ENCODE measurements around the gene CCDC77. TPM values are rescaled to one million over a fixed set of nuclear protein-coding genes. Genes with fewer than 3 reads are reported as not detected.

Gene CCDC77
- total RNA-seq, 1 donor from 2014 or later = 9.3 TPM

GRCh38 chr12:480831-481816 lies 79.7 kb downstream of the CCDC77 start:
- DNase-seq = peak; percentile 92

- DNase-seq = no peak
These were observed 80.6 kb downstream of the CCDC77 start for GRCh38 chr12:482061-482460.

GRCh38 chr12:484096-484495 lies 82.7 kb downstream of the CCDC77 start:
- no peak for DNase-seq

DNA sequence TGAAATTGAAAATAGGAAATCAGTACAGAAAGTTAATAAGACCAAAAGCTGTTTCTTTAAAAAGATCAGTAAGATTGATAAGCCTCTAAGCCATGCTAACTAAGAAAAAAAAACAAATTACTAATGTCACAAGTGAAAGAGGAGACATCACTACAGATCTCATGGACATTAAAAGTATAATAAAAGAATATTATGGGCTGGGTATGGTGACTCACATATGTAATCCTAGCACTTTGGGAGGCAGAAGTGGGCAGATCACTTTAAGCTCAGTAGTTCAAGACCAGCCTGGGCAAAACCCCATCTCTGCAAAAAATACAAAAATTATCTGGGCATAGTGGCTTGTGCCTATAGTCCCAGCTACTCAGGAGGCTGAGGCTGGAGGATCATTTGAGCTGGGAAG lies 88.8 kb downstream of the CCDC77 start:
- DNase-seq = no peak

Other genes with a start within 250 kb of the CCDC77 start
- 0.51 TPM for gene SLC6A12, start 187.5 kb upstream of the CCDC77 start, total RNA-seq
- gene SLC6A13, start 138.8 kb upstream of the CCDC77 start, total RNA-seq = 1.1 TPM
- gene KDM5A, start 12.3 kb upstream of the CCDC77 start, total RNA-seq = 72.3 TPM
- 14.0 TPM for gene B4GALNT3, start 58.3 kb downstream of the CCDC77 start, total RNA-seq

All from tongue (tissue), 2 donors.